Adrenal gland (tissue), 12 donors: ENCODE results near the gene PRKN. TPM values are rescaled to one million over a fixed set of nuclear protein-coding genes. Genes with fewer than 3 reads are reported as not detected.

Source experiments
- DNase-seq, 7 donors: peaks; one replicate each; pipeline ENCODE4 v3.0.0-alpha.2; 2019 to 2020
- H3K27ac ChIP-seq, 5 donors: fragments of 200-600 bp; sonication (generic) in 4 of 5; 1 replicate in 3 of 5; 2 replicates in 2 of 5; pipeline versions ENCODE4 v1.5.1 to v1.8.0; 2016 to 2020; ENCODE audit warnings: mild to moderate bottlenecking in 1 of 5
- H3K27me3 ChIP-seq: fragments of 200-600 bp; 2 replicates; pipeline ENCODE4 v1.8.0; 2021
- H3K36me3 ChIP-seq, 2 donors: fragments of 200-600 bp; replicated peaks in 1 of 2; 1 replicate in 1 of 2; 2 replicates in 1 of 2; pipeline versions ENCODE4 v1.5.1 to v1.8.0; 2018 to 2022
- H3K4me1 ChIP-seq, 2 donors: fragments of 200-600 bp; replicated peaks in 1 of 2; 1 replicate in 1 of 2; 2 replicates in 1 of 2; pipeline versions ENCODE4 v1.5.1 to v1.8.0; 2018 to 2021
- H3K4me3 ChIP-seq, 4 donors: fragments of 200-600 bp; sonication (generic) in 3 of 4; one replicate each; pipeline ENCODE4 v1.5.1; 2016 to 2018
- H3K9me3 ChIP-seq, 3 donors: fragments of 200-600 bp; sonication (generic) in 1 of 3; replicated peaks in 1 of 3; 1 replicate in 2 of 3; 2 replicates in 1 of 3; pipeline versions ENCODE4 v1.5.1 to v1.8.0; 2016 to 2021
- CTCF ChIP-seq, 6 experiments: fragments of 450-650 bp in 4 of 6; fragments of 200-600 bp in 2 of 6; sonication (generic) in 1 of 6; IDR thresholded peaks; 1 replicate in 5 of 6; 2 replicates in 1 of 6; pipeline versions ENCODE4 v1.5.1 to v1.8.0; 2016 to 2021; ENCODE audit warnings: antibody characterized with exemption in 6 of 6, mild to moderate bottlenecking in 2 of 6, moderate library complexity in 1 of 6
- POLR2A ChIP-seq, 2 donors: fragments of 450-650 bp; IDR thresholded peaks; one replicate each; pipeline ENCODE4 v1.6.1; 2017; ENCODE audit warnings: antibody characterized with exemption in 2 of 2, mild to moderate bottlenecking in 2 of 2, moderate library complexity in 1 of 2
- WGBS, 4 donors: extraction: QIAGEN DNeasy Blood & Tissue Kit in 2 of 4; methylation state at CpG; one replicate each; pipeline versions ENCODE4 v1.1.5 to v1.1.7; 2013 to 2017; 5-methylcytosine and 5-hydroxymethylcytosine counted together
- intact Hi-C, 2 donors: fragments of 100-400 bp; cut with DNase I; formaldehyde crosslinking; loops; one replicate each; pipeline versions ENCODE4 v1.14.1 to v1.15.0; 2022 to 2023
- polyA plus RNA-seq, 3 donors: library from polyadenylated mRNA; stranded (reverse); fragments of 200-250 nt in 2 of 3; fragments of 350-450 nt in 1 of 3; fragmentation: Illumina TruSeq in 1 of 3; extraction: RNeasy Lipid Tissue Mini Kit (QIAGEN cat#74804) in 1 of 3; gene quantifications; one replicate each; pipeline ENCODE4 v1.2.3, GENCODE V29; 2013 to 2014
- total RNA-seq, 9 donors: library from RNA; depleted of rRNA in 4 of 9; stranded (reverse); fragments of >200 nt in 4 of 9; fragments of 120-200 nt in 1 of 9; fragmentation: NEBNext Ultra II Directional in 1 of 9; extraction: Animal tissue kit (Norgen Biotek cat#: 25700) in 1 of 9; gene quantifications; one replicate each; pipeline versions ENCODE4 v1.1.0 to v1.2.4, GENCODE V29; 2013 to 2023
- donor health status: healthy with polysubstance abuse.
- donor health status: Bipolar disorder and iron deficiency.
- donor health status: DM: yes; HTN: yes; CAD: no.
- donor health status: DM: no; HTN: no; CAD: no.
- donor health status: DM: no; HTN: no; CAD: no.
- donor health status: DM: yes; HTN: yes; CAD: no.

PRKN gene
- total and polyA plus RNA-seq, 12 donors, result 1.9 to 159 (median 13.3) TPM

- TF ChIP-seq POLR2A (IDR thresholded peaks at IDR 0.05) (no peak), CTCF (IDR thresholded peaks at IDR 0.05) (peak in 3 of 6 experiments; percentile 10 to 14 (median 13))
- intact Hi-C loops, result no loop called here
- Histone ChIP-seq H3K4me1 (no peaks in the 10 kb centered on the region), H3K4me3 (no peak overlapping the region), H3K36me3 (no peaks in the 10 kb centered on the region), H3K27me3 (no peaks in the 10 kb centered on the region), H3K27ac (no peak overlapping the region), H3K9me3 (no peaks in the 10 kb centered on the region)
- 60 to 68% (median 61%) methylated on average over 3 of the region's 3 CpGs for WGBS, 4 donors
- DNase-seq, result no peak
Observed at GRCh38 chr6:162123797-162124196, 603.8 kb downstream of the PRKN start.

GRCh38 chr6:162119341-162119740, 608.2 kb downstream of the PRKN start:
- TF ChIP-seq CTCF (IDR thresholded peaks at IDR 0.05), result no peak
- no peak for TF ChIP-seq POLR2A (IDR thresholded peaks at IDR 0.05)
- H3K9me3 ChIP-seq, result no peaks in the 10 kb centered on the region
- peak overlapping the region in 1 of 5 donors; percentile 1 for H3K27ac ChIP-seq
- no peaks in the 10 kb centered on the region for H3K27me3 ChIP-seq
- H3K4me1 ChIP-seq, result no peaks in the 10 kb centered on the region
- no peak overlapping the region for H3K4me3 ChIP-seq
- peak in 5 of 7 donors; percentile 9 to 32 (median 26) for DNase-seq
- 50 to 76% (median 64%) methylated on average over 4 of the region's 4 CpGs for WGBS, 4 donors
- H3K36me3 ChIP-seq, result no peaks in the 10 kb centered on the region
- intact Hi-C loops, result no loop called here

GRCh38 chr6:162118706-162119105, 608.9 kb downstream of the PRKN start:
- Histone ChIP-seq H3K4me1 (no peaks in the 10 kb centered on the region), H3K27me3 (no peaks in the 10 kb centered on the region), H3K4me3 (no peak overlapping the region), H3K27ac (no peak overlapping the region), H3K36me3 (no peaks in the 10 kb centered on the region), H3K9me3 (no peaks in the 10 kb centered on the region)
- 74 to 87% (median 83%) methylated on average over 5 of the region's 5 CpGs for WGBS, 4 donors
- DNase-seq, result no peak
- intact Hi-C loops, result no loop called here
- no peak for TF ChIP-seq CTCF (IDR thresholded peaks at IDR 0.05)

GRCh38 chr6:162116902-162117525, 610.6 kb downstream of the PRKN start:
- DNase-seq, result no peak
- intact Hi-C loops, result no loop called here

More at GRCh38 chr6:162116902-162117525, 610.6 kb downstream of the PRKN start:
- H3K27me3 ChIP-seq, result no peaks in the 10 kb centered on the region
- no peaks in the 10 kb centered on the region for H3K4me1 ChIP-seq
- H3K4me3 ChIP-seq, result no peak overlapping the region
- WGBS, 4 donors, result 84 to 93% (median 91%) methylated on average over 7 of the region's 7 CpGs
- no peak for TF ChIP-seq POLR2A (IDR thresholded peaks at IDR 0.05)
- no peak for TF ChIP-seq CTCF (IDR thresholded peaks at IDR 0.05)
- no peaks in the 10 kb centered on the region for H3K36me3 ChIP-seq
- H3K27ac ChIP-seq, result no peak overlapping the region
- no peaks in the 10 kb centered on the region for H3K9me3 ChIP-seq
